NT2/D1 (cell line): ENCODE data around the gene GDA.

Source experiments
- SUZ12 ChIP-seq: IDR thresholded peaks from 2 replicates; pipeline ENCODE4 v1.6.1; 2011; ENCODE audit not compliant: insufficient read length, insufficient read depth; ENCODE audit errors: extremely low read depth
- YY1 ChIP-seq: IDR thresholded peaks from 2 replicates; pipeline ENCODE4 v1.6.1; 2011; ENCODE audit not compliant: insufficient read length, insufficient read depth
- ZNF274 ChIP-seq: IDR thresholded peaks from 2 replicates; pipeline ENCODE4 v1.6.1; 2011; ENCODE audit warnings: mild to moderate bottlenecking, low read depth, low read length

DNA sequence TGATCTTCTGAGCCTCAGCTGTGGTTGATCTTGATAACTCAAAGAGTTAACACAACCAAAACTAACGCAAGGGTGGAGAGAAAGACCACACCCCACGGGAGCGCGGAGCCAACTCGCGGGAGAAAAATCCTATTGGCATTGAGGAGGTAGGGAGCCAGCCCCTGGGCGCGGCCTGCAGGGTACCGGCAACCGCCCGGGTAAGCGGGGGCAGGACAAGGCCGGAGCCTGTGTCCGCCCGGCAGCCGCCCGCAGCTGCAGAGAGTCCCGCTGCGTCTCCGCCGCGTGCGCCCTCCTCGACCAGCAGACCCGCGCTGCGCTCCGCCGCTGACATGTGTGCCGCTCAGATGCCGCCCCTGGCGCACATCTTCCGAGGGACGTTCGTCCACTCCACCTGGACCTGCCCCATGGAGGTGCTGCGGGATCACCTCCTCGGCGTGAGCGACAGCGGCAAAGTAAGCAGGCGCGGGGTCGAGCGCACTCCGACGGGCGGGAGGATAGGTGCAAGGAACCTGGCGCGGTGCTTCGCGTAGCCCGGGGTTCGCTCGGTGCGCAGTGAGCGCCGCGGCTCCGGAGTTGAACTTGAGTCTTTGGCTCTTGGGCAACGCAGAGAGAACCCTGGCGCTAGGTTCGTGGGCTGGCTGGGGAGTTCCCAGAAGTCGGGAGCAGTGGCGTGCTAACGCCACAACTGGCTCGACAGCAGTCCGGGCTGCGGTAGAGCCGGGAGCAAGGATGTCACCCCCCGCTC is at the start of gene GDA:
- no peak for TF ChIP-seq SUZ12
- TF ChIP-seq ZNF274 = no peak
- TF ChIP-seq YY1 = no peak
